Measurements from ENCODE around the gene KLF11. TPM values are rescaled to one million over a fixed set of nuclear protein-coding genes. Genes with fewer than 3 reads are reported as not detected.

KLF11 gene
- total RNA-seq, 1 donor from 2014 or later, result 23.5 TPM

DNA sequence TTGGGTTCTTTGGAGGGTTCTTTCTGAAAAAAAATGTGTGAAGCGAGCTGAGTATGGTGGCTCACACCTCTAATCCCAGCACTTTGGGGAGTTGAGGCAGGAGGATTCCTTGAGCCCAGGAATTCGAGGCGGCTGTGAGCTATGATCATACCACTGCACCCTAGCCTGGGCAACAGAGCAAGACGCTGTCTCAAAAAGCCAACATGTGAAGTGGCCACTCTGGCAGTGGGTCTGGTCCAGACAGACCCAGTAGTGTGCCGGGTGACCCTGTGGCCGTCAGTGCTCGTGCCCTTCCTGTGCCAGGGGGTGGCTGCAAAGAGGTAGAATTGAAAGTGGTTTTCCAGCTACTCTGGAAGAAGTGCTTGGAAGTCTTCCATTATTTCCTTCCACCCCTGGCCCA is 11.6 kb downstream of the KLF11 start:
- intact Hi-C loops (cut with DNase I), result loop anchor here (10.0 kb wide), 2 partner anchors 70 to 240 kb away; no protein-coding TSS in a partner anchor

GRCh38 chr2:10056439-10056838 is 13.1 kb downstream of the KLF11 start:
- DNase-seq (ENCODE audit: low spot score) (no peak), ATAC-seq (no peak)
- intact Hi-C loops (cut with DNase I), result loop anchor here (10.0 kb wide), 2 partner anchors 72 to 242 kb away; no protein-coding TSS in a partner anchor

More for the DNA sequence above, 11.6 kb downstream of the KLF11 start:
- ATAC-seq, result no peak
- no peak for DNase-seq (ENCODE audit: low spot score)

- ATAC-seq (peak; percentile 73), DNase-seq (ENCODE audit: low spot score) (no peak)
- intact Hi-C loops (cut with DNase I), result loop anchor here (10.0 kb wide), 2 partner anchors 73 to 243 kb away; no protein-coding TSS in a partner anchor
These were observed 14.1 kb downstream of the KLF11 start for GRCh38 chr2:10057231-10058107.

DNA sequence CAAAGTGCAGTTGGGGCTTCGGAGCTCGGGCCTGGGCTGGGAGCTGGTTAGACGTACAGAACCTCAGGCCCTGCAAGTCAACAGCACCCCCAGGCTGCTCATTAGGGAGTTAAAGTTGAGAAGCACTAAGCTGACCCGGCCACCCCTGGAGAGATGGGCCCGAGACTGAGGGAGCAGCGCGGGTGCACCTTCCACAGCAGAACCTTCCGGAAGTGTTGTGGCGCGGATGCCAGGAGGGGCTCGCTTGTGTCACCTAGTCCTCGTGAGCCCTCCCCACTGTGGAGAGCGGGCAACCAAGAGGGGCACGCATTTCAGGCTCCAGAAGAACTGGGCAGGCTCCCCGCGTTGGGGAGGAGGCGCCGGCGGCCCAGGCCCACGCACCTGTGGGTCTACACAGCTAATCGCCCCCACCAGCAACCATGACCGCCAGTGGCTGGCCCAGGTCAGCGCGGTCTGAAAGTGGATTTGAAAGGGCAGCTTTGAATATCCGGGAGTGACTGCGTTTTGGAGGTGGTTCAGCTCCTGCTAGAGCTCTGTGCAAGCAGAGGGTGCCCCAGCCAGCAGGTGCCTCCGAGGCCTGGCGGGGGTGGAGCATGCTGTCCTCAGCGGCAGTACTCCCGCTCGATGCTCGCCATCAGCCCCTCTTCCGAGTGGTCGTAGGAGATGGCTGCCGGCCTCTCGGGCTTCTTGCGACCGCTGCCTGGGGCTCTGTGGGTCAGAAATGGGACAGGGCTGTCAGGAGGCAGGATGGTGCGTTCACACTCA is 15.1 kb downstream of the KLF11 start:
- DNase-seq (ENCODE audit: low spot score) (no peak), ATAC-seq (no peak)

GRCh38 chr2:10059016-10059351 is 15.6 kb downstream of the KLF11 start:
- intact Hi-C loops (cut with DNase I), result loop anchor here (10.0 kb wide), 2 partner anchors 74 to 244 kb away; no protein-coding TSS in a partner anchor
- DNase-seq (ENCODE audit: low spot score), result no peak
- no peak for ATAC-seq

More for the DNA sequence above, 15.1 kb downstream of the KLF11 start:
- intact Hi-C loops (cut with DNase I), result loop anchor here (10.0 kb wide), 2 partner anchors 74 to 244 kb away; no protein-coding TSS in a partner anchor

- ATAC-seq (no peak), DNase-seq (ENCODE audit: low spot score) (peak; percentile 51)
- intact Hi-C loops (cut with DNase I), result loop anchor here (10.0 kb wide), 2 partner anchors 75 to 245 kb away; no protein-coding TSS in a partner anchor
These were observed 16.4 kb downstream of the KLF11 start for GRCh38 chr2:10059552-10060335.

DNA sequence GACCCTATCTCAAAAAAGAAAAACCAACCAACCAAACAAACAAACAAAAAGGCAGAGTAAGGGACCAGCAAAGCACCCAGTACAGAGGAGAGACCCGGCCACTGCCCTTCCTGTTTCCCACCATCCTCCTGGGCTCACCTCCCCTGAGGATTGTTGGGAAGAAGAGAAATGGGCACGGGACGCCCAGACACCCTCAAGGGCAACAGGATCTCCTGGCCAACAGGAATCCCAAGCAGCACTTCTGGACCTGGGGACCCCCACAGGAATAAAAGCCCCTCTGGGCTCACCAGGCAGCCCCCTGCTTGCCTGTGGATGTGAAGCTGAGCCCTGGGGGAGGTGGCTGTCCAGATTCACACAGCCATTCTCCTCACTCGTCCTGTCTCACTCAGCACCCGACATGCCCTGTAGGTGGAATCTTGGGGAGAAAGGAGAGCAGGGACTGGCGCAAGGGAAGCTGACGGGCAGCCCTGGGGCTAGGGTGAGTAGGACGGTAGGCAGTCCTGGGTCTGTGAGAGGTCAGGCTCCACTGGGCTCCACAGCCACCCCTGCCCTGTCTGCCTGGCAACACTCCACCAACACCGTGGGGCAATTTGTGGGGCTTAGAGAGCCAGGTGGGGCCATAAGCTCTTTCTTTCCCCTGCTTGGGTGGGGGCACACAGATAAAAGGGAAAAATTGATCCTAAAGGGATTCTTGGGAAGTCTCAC is 18.0 kb downstream of the KLF11 start:
- no peak for ATAC-seq
- DNase-seq (ENCODE audit: low spot score), result no peak
- intact Hi-C loops (cut with DNase I), result no loop called here

DNA sequence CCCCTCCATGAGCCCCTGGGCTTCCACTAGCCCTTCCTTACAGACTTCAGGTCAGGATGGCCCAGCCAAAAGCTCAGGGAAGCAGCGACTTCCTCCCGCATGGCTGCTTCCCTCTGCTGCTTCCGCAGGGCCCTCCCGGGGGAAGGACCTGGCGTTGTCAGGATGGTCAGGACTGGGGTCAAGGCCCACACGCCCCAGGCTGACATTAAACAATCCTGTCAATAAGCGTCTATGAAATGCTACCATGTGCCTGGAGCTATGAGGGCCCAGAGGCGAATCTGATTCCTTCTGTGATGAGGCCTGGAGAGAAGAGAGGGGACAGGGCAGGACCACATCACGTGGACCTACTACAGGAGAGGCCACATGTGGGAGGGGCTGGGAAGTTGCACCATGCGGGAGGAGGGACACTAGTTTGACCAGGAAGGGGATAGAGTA is 19.6 kb downstream of the KLF11 start:
- intact Hi-C loops (cut with DNase I), result no loop called here
- DNase-seq (ENCODE audit: low spot score) (no peak), ATAC-seq (no peak)

DNA sequence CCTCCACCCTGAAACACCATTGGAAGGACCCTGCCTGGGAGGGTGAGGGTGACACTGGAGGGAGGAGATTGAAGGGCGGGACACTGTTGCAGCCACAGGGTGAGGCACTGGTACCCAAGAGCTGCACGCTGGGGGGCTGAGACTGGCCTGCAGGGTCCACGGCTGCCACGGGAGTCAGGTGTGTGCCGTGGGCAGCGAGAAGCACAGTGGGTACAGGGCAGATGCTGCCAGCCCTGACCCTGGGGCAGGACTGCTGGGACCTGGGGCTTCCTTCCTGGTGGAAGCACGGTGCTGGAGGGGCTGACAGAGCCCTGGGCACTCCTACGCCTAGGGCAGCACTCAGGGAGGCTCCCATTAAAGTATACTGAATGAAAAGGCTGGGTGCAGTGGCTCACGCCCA is 20.2 kb downstream of the KLF11 start:
- DNase-seq (ENCODE audit: low spot score) (no peak), ATAC-seq (no peak)
- intact Hi-C loops (cut with DNase I), result no loop called here

DNA sequence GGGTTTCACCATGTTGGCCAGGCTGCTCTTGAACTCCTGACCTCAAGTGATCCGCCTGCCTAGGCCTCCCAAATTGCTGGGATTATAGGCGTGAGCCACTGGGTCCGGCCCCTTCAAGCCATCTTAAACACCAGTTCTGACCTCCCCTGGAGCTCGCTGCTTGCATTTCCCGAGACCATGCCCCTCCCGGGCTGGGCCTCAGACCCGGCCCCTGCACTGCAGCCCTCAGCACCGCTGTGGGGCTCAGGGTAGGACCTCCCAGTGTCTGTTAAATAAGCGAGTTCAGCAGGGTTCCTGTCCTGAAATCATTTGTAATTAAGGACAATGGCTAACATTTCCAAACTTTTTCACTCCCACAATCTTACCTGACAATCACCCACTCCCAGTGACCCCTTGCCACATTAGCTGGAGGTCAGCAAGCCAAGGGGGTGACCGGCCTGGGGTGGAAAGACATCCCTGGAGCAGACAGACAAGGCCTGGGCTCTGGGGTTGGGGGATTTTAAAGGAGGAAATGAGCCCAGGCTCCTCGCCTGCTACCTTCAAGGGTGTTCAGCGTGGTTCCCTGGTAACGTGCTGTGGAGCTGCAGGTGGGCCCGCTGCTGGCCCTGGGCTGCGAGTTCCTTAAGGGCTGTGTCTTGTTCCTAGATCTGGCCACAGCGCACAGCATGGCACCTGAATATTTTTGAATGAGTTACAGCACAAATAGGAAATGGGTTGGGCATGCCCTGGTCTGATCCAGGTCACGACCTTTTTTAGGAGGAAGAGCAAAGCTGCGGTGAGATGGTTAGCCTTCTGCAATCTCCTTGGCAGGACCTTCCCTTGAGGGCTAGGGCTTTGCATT is 21.8 kb downstream of the KLF11 start:
- DNase-seq (ENCODE audit: low spot score) (no peak), ATAC-seq (no peak)
- intact Hi-C loops (cut with DNase I), result no loop called here

- no peak for ATAC-seq
- DNase-seq (ENCODE audit: low spot score), result peak; percentile 34
- intact Hi-C loops (cut with DNase I), result no loop called here
These were observed 22.4 kb downstream of the KLF11 start for GRCh38 chr2:10065773-10066055.

DNA sequence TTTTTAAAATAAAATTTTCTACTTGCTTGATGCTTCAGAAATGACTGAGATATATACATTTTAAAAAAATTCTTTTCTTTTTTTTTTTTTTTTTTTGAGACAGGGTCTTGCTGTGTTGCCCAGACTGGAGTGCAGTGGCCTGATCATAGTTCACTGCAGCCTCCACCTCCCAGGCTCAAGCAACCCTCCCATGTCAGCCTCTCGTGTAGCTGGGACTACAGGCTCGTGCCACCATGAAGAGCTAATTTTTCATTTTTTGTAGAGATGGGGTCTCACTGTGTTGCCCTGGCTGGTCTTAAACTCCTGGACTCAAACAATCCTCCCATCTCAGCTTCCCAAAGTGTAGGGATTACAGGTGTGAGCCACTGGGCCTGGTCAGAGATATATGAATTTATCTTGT is 24.0 kb downstream of the KLF11 start:
- ATAC-seq (no peak), DNase-seq (ENCODE audit: low spot score) (peak; percentile 1)
- intact Hi-C loops (cut with DNase I), result no loop called here

DNA sequence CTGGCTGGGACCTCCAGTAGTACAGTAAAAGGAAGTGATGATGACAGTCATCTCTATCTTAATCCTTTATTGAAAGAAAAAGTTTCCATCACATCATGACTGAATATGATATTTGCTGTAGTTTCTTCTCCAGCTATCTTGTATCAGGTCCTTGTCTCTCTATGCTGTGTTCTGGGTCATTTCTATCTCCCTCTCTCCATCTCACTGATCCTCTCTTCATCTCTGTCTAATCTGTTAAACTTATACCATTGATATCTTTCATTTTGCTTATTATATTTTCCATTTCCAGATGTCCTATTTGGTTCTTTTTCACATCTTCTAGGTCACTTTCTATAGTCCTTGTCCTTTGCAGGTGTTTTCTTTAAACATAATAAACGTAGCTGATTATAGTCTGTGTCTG is 24.5 kb downstream of the KLF11 start:
- no peak for DNase-seq (ENCODE audit: low spot score)
- intact Hi-C loops (cut with DNase I), result no loop called here
- no peak for ATAC-seq

GRCh38 chr2:10071176-10071575 is 27.8 kb downstream of the KLF11 start:
- ATAC-seq (no peak), DNase-seq (ENCODE audit: low spot score) (no peak)
- intact Hi-C loops (cut with DNase I), result loop anchor here (10.0 kb wide), 1 partner anchor 364 kb away; no protein-coding TSS in a partner anchor

DNA sequence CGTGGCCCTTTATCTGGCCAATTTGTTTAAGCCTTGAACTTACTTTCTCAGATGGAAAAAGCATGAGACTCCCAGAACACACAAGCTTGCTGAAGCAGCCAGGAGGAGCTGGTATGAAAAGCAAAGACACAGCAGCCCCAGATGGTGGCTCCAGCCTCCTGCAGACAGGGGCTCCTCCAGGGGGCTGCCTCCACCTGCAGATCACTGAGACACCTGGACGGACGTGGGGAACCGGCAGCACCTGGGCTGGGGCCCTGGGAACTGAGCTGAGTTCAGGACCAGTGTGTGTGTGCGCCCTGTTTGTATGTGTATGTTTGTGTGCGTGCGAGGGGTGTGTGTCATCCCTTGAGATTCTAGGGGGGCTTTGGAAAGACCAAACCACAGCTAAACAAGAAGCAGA is 28.2 kb downstream of the KLF11 start:
- intact Hi-C loops (cut with DNase I), result loop anchor here (10.0 kb wide), 1 partner anchor 363 kb away; no protein-coding TSS in a partner anchor
- no peak for ATAC-seq
- no peak for DNase-seq (ENCODE audit: low spot score)

GRCh38 chr2:10072656-10073480 is 29.5 kb downstream of the KLF11 start:
- ATAC-seq (peak; percentile 92), DNase-seq (ENCODE audit: low spot score) (peak; percentile 88)
- intact Hi-C loops (cut with DNase I), result loop anchor here (10.0 kb wide), 1 partner anchor 362 kb away; no protein-coding TSS in a partner anchor

DNA sequence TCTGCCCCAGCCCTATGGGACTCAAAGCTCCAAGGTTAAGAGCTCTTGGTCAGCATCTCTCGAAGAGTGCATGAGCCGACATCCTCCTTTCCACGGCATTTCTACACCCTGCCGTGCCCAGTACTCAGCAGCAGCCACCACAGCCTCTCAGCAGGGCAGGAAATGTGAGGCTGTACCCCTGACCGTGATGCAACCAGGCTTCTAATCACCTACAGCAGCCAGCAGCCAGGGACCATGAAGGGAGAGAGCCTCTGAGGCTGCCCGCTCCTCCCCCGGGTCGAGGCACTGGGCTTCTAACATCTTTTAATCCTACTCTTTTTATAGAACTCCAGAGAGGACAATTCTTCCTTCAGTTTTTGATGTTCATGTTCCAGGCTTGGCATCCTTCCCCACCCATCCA is 30.4 kb downstream of the KLF11 start:
- intact Hi-C loops (cut with DNase I), result loop anchor here (10.0 kb wide), 1 partner anchor 361 kb away; no protein-coding TSS in a partner anchor
- DNase-seq (ENCODE audit: low spot score), result no peak
- ATAC-seq, result peak; percentile 7

All from sciatic nerve (tissue), 2 donors.